Ovary (tissue), 9 donors: ENCODE measurements around the gene POLR3GL. TPM values are rescaled to one million over a fixed set of nuclear protein-coding genes. Genes with fewer than 3 reads are reported as not detected.

Experiments used
- DNase-seq, 5 donors: peaks; one replicate each; pipeline ENCODE4 v3.0.0-alpha.2; 2019 to 2020
- H3K27ac ChIP-seq, 2 donors: fragments of 200-600 bp; one replicate each; pipeline versions ENCODE4 v1.5.1 to v1.8.0; 2019 to 2022
- H3K27me3 ChIP-seq: fragments of 200-600 bp; one replicate; pipeline ENCODE4 v1.8.0; 2022
- H3K36me3 ChIP-seq: fragments of 200-600 bp; sonication (generic); one replicate; pipeline ENCODE4 v1.5.1; 2019
- H3K4me1 ChIP-seq: one replicate; pipeline ENCODE4 v1.8.1; 2013; ENCODE audit warnings: mild to moderate bottlenecking, moderate library complexity; ENCODE audit not compliant: insufficient read depth
- H3K4me3 ChIP-seq: fragments of 200-600 bp; sonication (generic); one replicate; pipeline ENCODE4 v1.5.1; 2017
- H3K9me3 ChIP-seq, 2 donors: fragments of 200-600 bp in 1 of 2; sonication (generic) in 1 of 2; one replicate each; pipeline versions ENCODE4 v1.5.1 to v1.8.1; 2013 to 2019; ENCODE audit warnings: mild to moderate bottlenecking in 1 of 2, moderate library complexity in 1 of 2
- EP300 ChIP-seq: sonication (generic); formaldehyde crosslinking; IDR thresholded peaks from one replicate; pipeline ENCODE4 v1.6.1; 2017; ENCODE audit warnings: antibody characterized with exemption
- POLR2A ChIP-seq: fragments of 450-650 bp; IDR thresholded peaks from one replicate; pipeline ENCODE4 v1.6.1; 2017; ENCODE audit warnings: antibody characterized with exemption, mild to moderate bottlenecking, moderate library complexity
- WGBS, 3 donors: extraction: QIAGEN DNeasy Blood & Tissue Kit in 1 of 3; methylation state at CpG; one replicate each; pipeline versions ENCODE4 v1.1.5 to v1.1.7; 2013 to 2017; 5-methylcytosine and 5-hydroxymethylcytosine counted together
- intact Hi-C, 4 donors: fragments of 100-400 bp; cut with DNase I; formaldehyde crosslinking; loops; one replicate each; pipeline versions ENCODE4 v1.11.0 to v1.15.1; 2022 to 2023
- polyA plus RNA-seq, 2 donors: library from polyadenylated mRNA; stranded (reverse); fragments of 200-250 nt in 1 of 2; fragments of 350-450 nt in 1 of 2; fragmentation: Illumina TruSeq in 1 of 2; extraction: RNeasy Lipid Tissue Mini Kit (QIAGEN cat#74804) in 1 of 2; gene quantifications; one replicate each; pipeline ENCODE4 v1.2.3, GENCODE V29; 2013 to 2014
- total RNA-seq, 7 donors: library from RNA; depleted of rRNA in 2 of 7; stranded (reverse); fragments of >200 nt in 2 of 7; fragmentation: NEBNext Ultra II Directional in 3 of 7; extraction: Animal tissue kit (Norgen Biotek cat#: 25700) in 3 of 7; gene quantifications; one replicate each; pipeline versions ENCODE4 v1.1.0 to v1.2.4, GENCODE V29; 2016 to 2023
- TF ChIP-seq, protein P1 (sequence below), 3 donors: fragments of 450-650 bp in 2 of 3; fragments of 200-600 bp in 1 of 3; IDR thresholded peaks; one replicate each; pipeline versions ENCODE4 v1.5.1 to v1.8.0; 2016 to 2022; ENCODE audit warnings: antibody characterized with exemption in 3 of 3, mild to moderate bottlenecking in 1 of 3
- donor health status: DM: no; HTN: no; CAD: no; lungs with moderate emphysema.
- donor health status: DM: no; HTN: no; CAD: no.
- donor health status: Bipolar disorder and iron deficiency.
- donor health status: DM: yes; HTN: yes; CAD: no.
- donor health status: DM: no; HTN: no; CAD: no.
- donor health status: DM: yes; HTN: yes; CAD: no.

The POLR3GL gene
- total and polyA plus RNA-seq, 9 donors = 16.7 to 51.4 (median 26.9) TPM

DNA sequence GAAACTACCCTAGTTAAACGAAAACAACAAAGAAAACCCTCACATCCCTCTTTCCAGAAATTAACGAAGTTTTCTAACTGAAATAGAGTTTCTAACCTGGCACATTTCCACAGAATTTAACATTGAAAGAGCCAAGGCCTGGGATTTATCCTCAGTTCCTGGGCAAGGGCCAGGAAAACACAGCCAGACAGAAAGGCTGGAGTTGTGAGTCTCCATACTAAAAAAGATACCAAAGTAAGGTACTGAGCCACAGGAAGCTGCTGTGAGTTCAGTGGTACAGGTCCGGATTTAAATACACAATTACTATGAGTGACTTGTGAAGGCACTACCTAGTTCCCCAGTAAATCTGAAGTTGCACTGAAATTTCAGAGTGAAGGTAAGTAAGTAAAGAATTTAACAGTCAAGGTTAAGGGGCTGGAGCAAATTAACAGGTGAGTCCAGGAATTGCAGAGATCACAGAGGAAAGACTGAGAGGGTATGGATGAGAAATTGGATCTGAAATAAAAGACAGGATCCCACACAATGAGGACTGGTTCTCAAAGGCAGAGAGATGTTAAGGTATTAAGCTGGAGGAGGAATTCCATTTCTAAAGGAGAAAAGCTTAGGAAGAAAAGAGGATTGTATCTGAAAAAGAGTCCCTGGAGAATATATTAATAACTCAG is 7.6 kb upstream of the POLR3GL start:
- no peaks in the 10 kb centered on the region for H3K9me3 ChIP-seq
- intact Hi-C loops = no loop called here
- DNase-seq = peak; percentile 61 to 78 (median 72)
- peak overlapping the region; percentile 86 for H3K4me3 ChIP-seq
- WGBS, 3 donors = 0 to 2% (median 0%) methylated on average over 3 of the region's 3 CpGs
- peak overlapping the region; percentile 83 to 98 for H3K27ac ChIP-seq
- peaks cover 8% of the 10 kb centered on the region for H3K4me1 ChIP-seq
- H3K27me3 ChIP-seq = no peaks in the 10 kb centered on the region
- TF ChIP-seq EP300 = no peak
- TF ChIP-seq, protein P1, sequence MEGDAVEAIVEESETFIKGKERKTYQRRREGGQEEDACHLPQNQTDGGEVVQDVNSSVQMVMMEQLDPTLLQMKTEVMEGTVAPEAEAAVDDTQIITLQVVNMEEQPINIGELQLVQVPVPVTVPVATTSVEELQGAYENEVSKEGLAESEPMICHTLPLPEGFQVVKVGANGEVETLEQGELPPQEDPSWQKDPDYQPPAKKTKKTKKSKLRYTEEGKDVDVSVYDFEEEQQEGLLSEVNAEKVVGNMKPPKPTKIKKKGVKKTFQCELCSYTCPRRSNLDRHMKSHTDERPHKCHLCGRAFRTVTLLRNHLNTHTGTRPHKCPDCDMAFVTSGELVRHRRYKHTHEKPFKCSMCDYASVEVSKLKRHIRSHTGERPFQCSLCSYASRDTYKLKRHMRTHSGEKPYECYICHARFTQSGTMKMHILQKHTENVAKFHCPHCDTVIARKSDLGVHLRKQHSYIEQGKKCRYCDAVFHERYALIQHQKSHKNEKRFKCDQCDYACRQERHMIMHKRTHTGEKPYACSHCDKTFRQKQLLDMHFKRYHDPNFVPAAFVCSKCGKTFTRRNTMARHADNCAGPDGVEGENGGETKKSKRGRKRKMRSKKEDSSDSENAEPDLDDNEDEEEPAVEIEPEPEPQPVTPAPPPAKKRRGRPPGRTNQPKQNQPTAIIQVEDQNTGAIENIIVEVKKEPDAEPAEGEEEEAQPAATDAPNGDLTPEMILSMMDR (IDR thresholded peaks at IDR 0.05) = peak in 1 of 3 donors; percentile 18
- H3K36me3 ChIP-seq = no peaks in the 10 kb centered on the region

GRCh38 chr1:145957443-145958319 is 6.8 kb upstream of the POLR3GL start, which contains the start of gene LIX1L:
LIX1L (minus strand) TSS chr1:145958017; CDS start chr1:145957927, 90 bp downstream.
- no peaks in the 10 kb centered on the region for H3K27me3 ChIP-seq
- H3K4me3 ChIP-seq = peak within 1 kb of the TSS; percentile 86
- DNase-seq = peak; percentile 95 to 96 (median 96)
- H3K27ac ChIP-seq = peak within 1 kb of the TSS; percentile 83 to 98
- TF ChIP-seq, protein P1 (IDR thresholded peaks at IDR 0.05) = no peak
- peak; percentile 46 for TF ChIP-seq EP300
- peak; percentile 86 for TF ChIP-seq POLR2A
- no peaks in the 10 kb centered on the region for H3K9me3 ChIP-seq
- H3K4me1 ChIP-seq = peaks cover 6% of the 10 kb centered on the region
- 0% methylated on average over 52 to 60 of the region's 60 CpGs for WGBS, 3 donors
- intact Hi-C loops = no loop called here
- no peaks in the 10 kb centered on the region for H3K36me3 ChIP-seq

DNA sequence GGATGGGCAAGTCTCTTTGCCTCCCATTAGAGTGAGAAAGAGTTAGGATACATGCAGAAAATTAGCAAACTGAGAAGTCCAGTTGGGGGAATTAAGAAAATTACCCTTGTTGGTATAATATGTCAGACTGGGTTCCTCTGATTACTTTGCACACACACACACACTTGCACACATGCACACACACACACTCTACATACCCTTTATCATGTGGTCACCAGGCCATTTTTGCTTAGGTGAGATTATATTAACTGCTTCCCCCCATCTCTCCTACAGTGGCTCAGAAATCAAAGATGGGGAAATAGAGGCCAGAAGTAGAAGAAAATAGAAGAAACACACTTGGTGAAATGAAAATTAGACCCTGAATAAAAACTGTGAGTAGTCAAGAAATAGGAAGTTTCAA is 5.8 kb upstream of the POLR3GL start:
- Histone ChIP-seq H3K36me3 (no peaks in the 10 kb centered on the region), H3K4me1 (peaks cover 6% of the 10 kb centered on the region), H3K27ac (peak overlapping the region in 1 of 2 donors; percentile 98), H3K27me3 (no peaks in the 10 kb centered on the region), H3K9me3 (no peaks in the 10 kb centered on the region), H3K4me3 (no peak overlapping the region)
- DNase-seq = no peak
- intact Hi-C loops = no loop called here
- TF ChIP-seq EP300 = no peak
- no peak for TF ChIP-seq POLR2A
- TF ChIP-seq, protein P1 (IDR thresholded peaks at IDR 0.05) = no peak

GRCh38 chr1:145959333-145959732 is 5.2 kb upstream of the POLR3GL start:
- no peak for TF ChIP-seq EP300
- TF ChIP-seq POLR2A = no peak
- TF ChIP-seq, protein P1 (IDR thresholded peaks at IDR 0.05) = no peak
- intact Hi-C loops = no loop called here
- no peak overlapping the region for H3K4me3 ChIP-seq
- H3K27me3 ChIP-seq = no peaks in the 10 kb centered on the region
- peak overlapping the region in 1 of 2 donors; percentile 87 for H3K27ac ChIP-seq
- no peak for DNase-seq
- no peaks in the 10 kb centered on the region for H3K36me3 ChIP-seq
- peaks cover 4% of the 10 kb centered on the region for H3K4me1 ChIP-seq
- no peaks in the 10 kb centered on the region for H3K9me3 ChIP-seq
